WTC11 (cell line): ENCODE results near the gene TMEM40. TPM values are rescaled to one million over a fixed set of nuclear protein-coding genes. Genes with fewer than 3 reads are reported as not detected.

Source experiments
- ATAC-seq: fragments of 200-7000 bp; cut with Tn5 transposase; 2 replicates; pipeline ENCODE4 v1.10.0; 2021; ENCODE audit warnings: mild to moderate bottlenecking, moderate library complexity
- CTCF ChIA-PET: fragments of 300-600 bp; sonication (Branson Sonifier 250); formaldehyde crosslinking; loops from one replicate; lab custom pipeline; 2021; ENCODE audit warnings: antibody characterized with exemption; lab: Charles Lee
- POLR2A ChIA-PET: fragments of 350-600 bp; sonication (Branson Sonifier 250); formaldehyde crosslinking; loops from one replicate; lab custom pipeline; 2021; ENCODE audit warnings: antibody characterized with exemption; lab: Charles Lee
- DNase-seq: peaks from one replicate; pipeline ENCODE4 v3.0.0; 2021; ENCODE audit warnings: low spot score
- H3K27ac Mint-ChIP-seq: 2 replicates; pipeline ENCODE4 v1.8.0; 2021; ENCODE audit warnings: mixed read lengths
- H3K27me3 Mint-ChIP-seq: 2 replicates; pipeline ENCODE4 v1.8.0; 2021; ENCODE audit warnings: low read depth, mild to moderate bottlenecking, moderate library complexity, mixed read lengths
- H3K36me3 Mint-ChIP-seq: 2 replicates; pipeline ENCODE4 v1.8.0; 2021; ENCODE audit warnings: mixed read lengths
- H3K4me1 Mint-ChIP-seq: 2 replicates; pipeline ENCODE4 v1.8.0; 2022; ENCODE audit warnings: mixed read lengths
- H3K4me3 Mint-ChIP-seq: 2 replicates; pipeline ENCODE4 v1.8.0; 2021; ENCODE audit warnings: mild to moderate bottlenecking, moderate library complexity, mixed read lengths
- H3K9me3 Mint-ChIP-seq: 2 replicates; pipeline ENCODE4 v1.8.0; 2021; ENCODE audit warnings: mixed read lengths
- ESRRA ChIP-seq: sonication (generic); formaldehyde crosslinking; IDR thresholded peaks from 2 replicates; pipeline ENCODE4 v1.8.1; 2022; ENCODE audit warnings: mild to moderate bottlenecking, missing genetic modification reagents, borderline replicate concordance
- FOXJ3 ChIP-seq: sonication (generic); formaldehyde crosslinking; IDR thresholded peaks from 2 replicates; pipeline ENCODE4 v1.9.0; 2021; ENCODE audit warnings: missing genetic modification reagents, mild to moderate bottlenecking, borderline replicate concordance
- FOXP1 ChIP-seq: sonication (generic); formaldehyde crosslinking; IDR thresholded peaks from 2 replicates; pipeline ENCODE4 v1.8.0; 2022; ENCODE audit warnings: missing genetic modification reagents, mild to moderate bottlenecking, moderate library complexity, borderline replicate concordance
- JUN ChIP-seq: sonication (generic); formaldehyde crosslinking; IDR thresholded peaks from 2 replicates; pipeline ENCODE4 v1.8.0; 2023; ENCODE audit warnings: mild to moderate bottlenecking, missing genetic modification reagents
- MYBL2 ChIP-seq: sonication (generic); formaldehyde crosslinking; IDR thresholded peaks from 2 replicates; pipeline ENCODE4 v1.8.1; 2023; ENCODE audit warnings: mild to moderate bottlenecking, moderate library complexity, missing genetic modification reagents
- NFATC4 ChIP-seq: fragments of 250-450 bp; sonication (Bioruptor Pico); IDR thresholded peaks from 2 replicates; pipeline ENCODE4 v1.9.0; 2021; ENCODE audit warnings: mild to moderate bottlenecking
- NFE2L1 ChIP-seq: sonication (generic); formaldehyde crosslinking; IDR thresholded peaks from 2 replicates; pipeline ENCODE4 v1.8.1; 2023; ENCODE audit warnings: missing genetic modification reagents
- NR1H2 ChIP-seq: sonication (generic); formaldehyde crosslinking; IDR thresholded peaks from 2 replicates; pipeline ENCODE4 v1.9.0; 2021; ENCODE audit warnings: mild to moderate bottlenecking, moderate library complexity, missing genetic modification reagents
- RORB ChIP-seq: fragments of 250-450 bp; sonication (Bioruptor Pico); IDR thresholded peaks from 2 replicates; pipeline ENCODE4 v1.9.0; 2021; ENCODE audit warnings: mild to moderate bottlenecking
- SOX15 ChIP-seq: fragments of 250-450 bp; sonication (Bioruptor Pico); IDR thresholded peaks from 2 replicates; pipeline ENCODE4 v1.9.0; 2021; ENCODE audit warnings: mild to moderate bottlenecking
- ZNF138 ChIP-seq: sonication (generic); formaldehyde crosslinking; conservative IDR thresholded peaks from 2 replicates; pipeline ENCODE4 v1.8.1; 2022; ENCODE audit warnings: mild to moderate bottlenecking, moderate library complexity, missing genetic modification reagents
- ZNF263 ChIP-seq: sonication (generic); formaldehyde crosslinking; IDR thresholded peaks from 2 replicates; pipeline ENCODE4 v1.8.1; 2022; ENCODE audit warnings: low read depth, mild to moderate bottlenecking, moderate library complexity, missing genetic modification reagents
- ZNF671 ChIP-seq: fragments of 250-450 bp; sonication (Bioruptor Pico); IDR thresholded peaks from 2 replicates; pipeline ENCODE4 v1.8.0; 2021; ENCODE audit warnings: mild to moderate bottlenecking
- total RNA-seq: library from RNA; stranded (reverse); gene quantifications from 3 replicates; pipeline ENCODE4 v1.2.3, GENCODE V29; 2021
- TF ChIP-seq, protein P1 (sequence below): sonication (generic); formaldehyde crosslinking; IDR thresholded peaks from 2 replicates; pipeline ENCODE4 v1.8.0; 2022; ENCODE audit warnings: mild to moderate bottlenecking, missing genetic modification reagents
- TF ChIP-seq, protein P2 (sequence below): sonication (generic); formaldehyde crosslinking; IDR thresholded peaks from 2 replicates; pipeline ENCODE4 v1.8.1; 2022; ENCODE audit warnings: low read depth, mild to moderate bottlenecking, moderate library complexity, missing genetic modification reagents, borderline replicate concordance
- TF ChIP-seq, protein P3 (sequence below): sonication (generic); formaldehyde crosslinking; IDR thresholded peaks from 2 replicates; pipeline ENCODE4 v1.8.1; 2023; ENCODE audit warnings: mild to moderate bottlenecking, missing genetic modification reagents, borderline replicate concordance
- TF ChIP-seq, protein P4 (sequence below): sonication (generic); formaldehyde crosslinking; IDR thresholded peaks from 2 replicates; pipeline ENCODE4 v1.8.1; 2022; ENCODE audit warnings: mild to moderate bottlenecking, missing genetic modification reagents, moderate library complexity, borderline replicate concordance
- TF ChIP-seq, protein P5 (sequence below): fragments of 250-450 bp; sonication (Bioruptor Pico); IDR thresholded peaks from 2 replicates; pipeline ENCODE4 v1.9.0; 2021; ENCODE audit warnings: mild to moderate bottlenecking, borderline replicate concordance
- TF ChIP-seq, protein P6 (sequence below): sonication (generic); formaldehyde crosslinking; IDR thresholded peaks from 2 replicates; pipeline ENCODE4 v1.8.1; 2023; ENCODE audit warnings: mild to moderate bottlenecking, missing genetic modification reagents
- TF ChIP-seq, protein P7 (sequence below): fragments of 250-450 bp; sonication (Bioruptor Pico); IDR thresholded peaks from 2 replicates; pipeline ENCODE4 v1.8.0; 2021; ENCODE audit warnings: mild to moderate bottlenecking

The TMEM40 gene
- total RNA-seq, 1 experiment from 2014 or later: 0.17 TPM

DNA sequence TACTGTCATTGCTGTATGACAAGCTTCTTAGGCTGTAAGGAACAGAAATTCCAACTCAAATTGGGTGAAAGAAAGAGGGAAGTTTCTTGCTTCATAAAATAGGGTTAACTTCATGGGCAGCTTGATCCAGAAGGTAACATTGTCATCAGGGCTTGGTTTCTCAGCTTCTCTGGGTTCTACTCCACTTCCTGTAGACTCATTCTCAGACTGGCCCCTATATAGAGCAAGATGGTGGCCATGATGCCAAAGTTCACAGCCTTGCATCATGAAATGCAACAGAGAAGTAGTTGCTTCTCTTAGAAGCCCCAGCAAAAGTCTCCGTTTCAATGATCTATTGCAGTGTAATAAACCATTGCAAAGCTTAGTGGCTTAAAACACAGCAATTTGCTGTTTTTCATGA is 33.6 kb downstream of the TMEM40 start:
- Mint-ChIP-seq H3K27ac (no peak overlapping the region), H3K9me3 (peaks cover 8% of the 10 kb centered on the region; the same call in 1 of the 2 replicates), H3K27me3 (peaks cover 4% of the 10 kb centered on the region), H3K36me3 (no peaks in the 10 kb centered on the region), H3K4me1 (no peaks in the 10 kb centered on the region; the same call in 1 of the 2 replicates), H3K4me3 (no peak overlapping the region)
- POLR2A ChIA-PET: no interaction called here
- CTCF ChIA-PET: interaction anchor here (0.8 kb wide), 1 partner anchor 85 kb away, joined by 3 read pairs; no protein-coding TSS in a partner anchor
- no peak for DNase-seq
- TF ChIP-seq, protein P1, sequence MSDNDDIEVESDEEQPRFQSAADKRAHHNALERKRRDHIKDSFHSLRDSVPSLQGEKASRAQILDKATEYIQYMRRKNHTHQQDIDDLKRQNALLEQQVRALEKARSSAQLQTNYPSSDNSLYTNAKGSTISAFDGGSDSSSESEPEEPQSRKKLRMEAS (CRISPR knock-in tag): no peak
- no peak for TF ChIP-seq NFE2L1
- TF ChIP-seq FOXP1 (CRISPR knock-in tag): no peak
- TF ChIP-seq, protein P2, sequence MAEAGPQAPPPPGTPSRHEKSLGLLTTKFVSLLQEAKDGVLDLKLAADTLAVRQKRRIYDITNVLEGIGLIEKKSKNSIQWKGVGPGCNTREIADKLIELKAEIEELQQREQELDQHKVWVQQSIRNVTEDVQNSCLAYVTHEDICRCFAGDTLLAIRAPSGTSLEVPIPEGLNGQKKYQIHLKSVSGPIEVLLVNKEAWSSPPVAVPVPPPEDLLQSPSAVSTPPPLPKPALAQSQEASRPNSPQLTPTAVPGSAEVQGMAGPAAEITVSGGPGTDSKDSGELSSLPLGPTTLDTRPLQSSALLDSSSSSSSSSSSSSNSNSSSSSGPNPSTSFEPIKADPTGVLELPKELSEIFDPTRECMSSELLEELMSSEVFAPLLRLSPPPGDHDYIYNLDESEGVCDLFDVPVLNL: no peak
- no peak for TF ChIP-seq ZNF671
- TF ChIP-seq NR1H2 (CRISPR knock-in tag): no peak
- TF ChIP-seq RORB: no peak
- ATAC-seq: no peak

DNA sequence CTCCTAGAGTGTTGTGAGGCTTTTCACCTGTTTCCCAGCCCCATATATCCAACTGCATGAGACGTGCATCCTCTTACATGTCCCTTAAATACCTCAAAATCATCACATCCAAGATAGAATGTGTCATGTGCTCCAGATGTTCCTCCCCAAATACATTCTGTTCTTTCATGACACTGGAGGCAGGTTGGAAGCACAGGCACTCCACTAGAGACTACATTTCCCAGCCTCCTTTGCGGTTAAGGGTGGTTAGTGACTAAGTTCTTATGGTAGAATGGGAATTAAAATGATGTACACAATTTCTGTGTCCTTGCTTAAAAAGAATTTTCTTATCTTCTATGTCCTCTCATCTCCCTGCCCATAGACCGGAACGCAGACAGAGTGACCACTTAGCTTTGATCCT is 34.3 kb downstream of the TMEM40 start:
- H3K36me3 Mint-ChIP-seq: no peaks in the 10 kb centered on the region
- no peak for ATAC-seq
- peaks cover 8% of the 10 kb centered on the region; the same call in 1 of the 2 replicates for H3K9me3 Mint-ChIP-seq
- TF ChIP-seq ZNF138 (CRISPR knock-in tag) (no peak), NFATC4 (CRISPR knock-in tag) (no peak), SOX15 (CRISPR knock-in tag) (no peak), ESRRA (no peak), MYBL2 (no peak), ZNF263 (CRISPR knock-in tag) (no peak), FOXJ3 (no peak), JUN (CRISPR knock-in tag) (no peak)
- TF ChIP-seq, protein P3, sequence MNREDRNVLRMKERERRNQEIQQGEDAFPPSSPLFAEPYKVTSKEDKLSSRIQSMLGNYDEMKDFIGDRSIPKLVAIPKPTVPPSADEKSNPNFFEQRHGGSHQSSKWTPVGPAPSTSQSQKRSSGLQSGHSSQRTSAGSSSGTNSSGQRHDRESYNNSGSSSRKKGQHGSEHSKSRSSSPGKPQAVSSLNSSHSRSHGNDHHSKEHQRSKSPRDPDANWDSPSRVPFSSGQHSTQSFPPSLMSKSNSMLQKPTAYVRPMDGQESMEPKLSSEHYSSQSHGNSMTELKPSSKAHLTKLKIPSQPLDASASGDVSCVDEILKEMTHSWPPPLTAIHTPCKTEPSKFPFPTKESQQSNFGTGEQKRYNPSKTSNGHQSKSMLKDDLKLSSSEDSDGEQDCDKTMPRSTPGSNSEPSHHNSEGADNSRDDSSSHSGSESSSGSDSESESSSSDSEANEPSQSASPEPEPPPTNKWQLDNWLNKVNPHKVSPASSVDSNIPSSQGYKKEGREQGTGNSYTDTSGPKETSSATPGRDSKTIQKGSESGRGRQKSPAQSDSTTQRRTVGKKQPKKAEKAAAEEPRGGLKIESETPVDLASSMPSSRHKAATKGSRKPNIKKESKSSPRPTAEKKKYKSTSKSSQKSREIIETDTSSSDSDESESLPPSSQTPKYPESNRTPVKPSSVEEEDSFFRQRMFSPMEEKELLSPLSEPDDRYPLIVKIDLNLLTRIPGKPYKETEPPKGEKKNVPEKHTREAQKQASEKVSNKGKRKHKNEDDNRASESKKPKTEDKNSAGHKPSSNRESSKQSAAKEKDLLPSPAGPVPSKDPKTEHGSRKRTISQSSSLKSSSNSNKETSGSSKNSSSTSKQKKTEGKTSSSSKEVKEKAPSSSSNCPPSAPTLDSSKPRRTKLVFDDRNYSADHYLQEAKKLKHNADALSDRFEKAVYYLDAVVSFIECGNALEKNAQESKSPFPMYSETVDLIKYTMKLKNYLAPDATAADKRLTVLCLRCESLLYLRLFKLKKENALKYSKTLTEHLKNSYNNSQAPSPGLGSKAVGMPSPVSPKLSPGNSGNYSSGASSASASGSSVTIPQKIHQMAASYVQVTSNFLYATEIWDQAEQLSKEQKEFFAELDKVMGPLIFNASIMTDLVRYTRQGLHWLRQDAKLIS (CRISPR knock-in tag): no peak
- TF ChIP-seq, protein P4, sequence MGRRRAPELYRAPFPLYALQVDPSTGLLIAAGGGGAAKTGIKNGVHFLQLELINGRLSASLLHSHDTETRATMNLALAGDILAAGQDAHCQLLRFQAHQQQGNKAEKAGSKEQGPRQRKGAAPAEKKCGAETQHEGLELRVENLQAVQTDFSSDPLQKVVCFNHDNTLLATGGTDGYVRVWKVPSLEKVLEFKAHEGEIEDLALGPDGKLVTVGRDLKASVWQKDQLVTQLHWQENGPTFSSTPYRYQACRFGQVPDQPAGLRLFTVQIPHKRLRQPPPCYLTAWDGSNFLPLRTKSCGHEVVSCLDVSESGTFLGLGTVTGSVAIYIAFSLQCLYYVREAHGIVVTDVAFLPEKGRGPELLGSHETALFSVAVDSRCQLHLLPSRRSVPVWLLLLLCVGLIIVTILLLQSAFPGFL (CRISPR knock-in tag): no peak
- TF ChIP-seq, protein P5, sequence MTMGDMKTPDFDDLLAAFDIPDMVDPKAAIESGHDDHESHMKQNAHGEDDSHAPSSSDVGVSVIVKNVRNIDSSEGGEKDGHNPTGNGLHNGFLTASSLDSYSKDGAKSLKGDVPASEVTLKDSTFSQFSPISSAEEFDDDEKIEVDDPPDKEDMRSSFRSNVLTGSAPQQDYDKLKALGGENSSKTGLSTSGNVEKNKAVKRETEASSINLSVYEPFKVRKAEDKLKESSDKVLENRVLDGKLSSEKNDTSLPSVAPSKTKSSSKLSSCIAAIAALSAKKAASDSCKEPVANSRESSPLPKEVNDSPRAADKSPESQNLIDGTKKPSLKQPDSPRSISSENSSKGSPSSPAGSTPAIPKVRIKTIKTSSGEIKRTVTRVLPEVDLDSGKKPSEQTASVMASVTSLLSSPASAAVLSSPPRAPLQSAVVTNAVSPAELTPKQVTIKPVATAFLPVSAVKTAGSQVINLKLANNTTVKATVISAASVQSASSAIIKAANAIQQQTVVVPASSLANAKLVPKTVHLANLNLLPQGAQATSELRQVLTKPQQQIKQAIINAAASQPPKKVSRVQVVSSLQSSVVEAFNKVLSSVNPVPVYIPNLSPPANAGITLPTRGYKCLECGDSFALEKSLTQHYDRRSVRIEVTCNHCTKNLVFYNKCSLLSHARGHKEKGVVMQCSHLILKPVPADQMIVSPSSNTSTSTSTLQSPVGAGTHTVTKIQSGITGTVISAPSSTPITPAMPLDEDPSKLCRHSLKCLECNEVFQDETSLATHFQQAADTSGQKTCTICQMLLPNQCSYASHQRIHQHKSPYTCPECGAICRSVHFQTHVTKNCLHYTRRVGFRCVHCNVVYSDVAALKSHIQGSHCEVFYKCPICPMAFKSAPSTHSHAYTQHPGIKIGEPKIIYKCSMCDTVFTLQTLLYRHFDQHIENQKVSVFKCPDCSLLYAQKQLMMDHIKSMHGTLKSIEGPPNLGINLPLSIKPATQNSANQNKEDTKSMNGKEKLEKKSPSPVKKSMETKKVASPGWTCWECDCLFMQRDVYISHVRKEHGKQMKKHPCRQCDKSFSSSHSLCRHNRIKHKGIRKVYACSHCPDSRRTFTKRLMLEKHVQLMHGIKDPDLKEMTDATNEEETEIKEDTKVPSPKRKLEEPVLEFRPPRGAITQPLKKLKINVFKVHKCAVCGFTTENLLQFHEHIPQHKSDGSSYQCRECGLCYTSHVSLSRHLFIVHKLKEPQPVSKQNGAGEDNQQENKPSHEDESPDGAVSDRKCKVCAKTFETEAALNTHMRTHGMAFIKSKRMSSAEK (CRISPR knock-in tag): no peak
- TF ChIP-seq, protein P6, sequence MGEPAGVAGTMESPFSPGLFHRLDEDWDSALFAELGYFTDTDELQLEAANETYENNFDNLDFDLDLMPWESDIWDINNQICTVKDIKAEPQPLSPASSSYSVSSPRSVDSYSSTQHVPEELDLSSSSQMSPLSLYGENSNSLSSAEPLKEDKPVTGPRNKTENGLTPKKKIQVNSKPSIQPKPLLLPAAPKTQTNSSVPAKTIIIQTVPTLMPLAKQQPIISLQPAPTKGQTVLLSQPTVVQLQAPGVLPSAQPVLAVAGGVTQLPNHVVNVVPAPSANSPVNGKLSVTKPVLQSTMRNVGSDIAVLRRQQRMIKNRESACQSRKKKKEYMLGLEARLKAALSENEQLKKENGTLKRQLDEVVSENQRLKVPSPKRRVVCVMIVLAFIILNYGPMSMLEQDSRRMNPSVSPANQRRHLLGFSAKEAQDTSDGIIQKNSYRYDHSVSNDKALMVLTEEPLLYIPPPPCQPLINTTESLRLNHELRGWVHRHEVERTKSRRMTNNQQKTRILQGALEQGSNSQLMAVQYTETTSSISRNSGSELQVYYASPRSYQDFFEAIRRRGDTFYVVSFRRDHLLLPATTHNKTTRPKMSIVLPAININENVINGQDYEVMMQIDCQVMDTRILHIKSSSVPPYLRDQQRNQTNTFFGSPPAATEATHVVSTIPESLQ (CRISPR knock-in tag): no peak
- TF ChIP-seq, protein P7, sequence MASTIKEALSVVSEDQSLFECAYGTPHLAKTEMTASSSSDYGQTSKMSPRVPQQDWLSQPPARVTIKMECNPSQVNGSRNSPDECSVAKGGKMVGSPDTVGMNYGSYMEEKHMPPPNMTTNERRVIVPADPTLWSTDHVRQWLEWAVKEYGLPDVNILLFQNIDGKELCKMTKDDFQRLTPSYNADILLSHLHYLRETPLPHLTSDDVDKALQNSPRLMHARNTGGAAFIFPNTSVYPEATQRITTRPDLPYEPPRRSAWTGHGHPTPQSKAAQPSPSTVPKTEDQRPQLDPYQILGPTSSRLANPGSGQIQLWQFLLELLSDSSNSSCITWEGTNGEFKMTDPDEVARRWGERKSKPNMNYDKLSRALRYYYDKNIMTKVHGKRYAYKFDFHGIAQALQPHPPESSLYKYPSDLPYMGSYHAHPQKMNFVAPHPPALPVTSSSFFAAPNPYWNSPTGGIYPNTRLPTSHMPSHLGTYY (CRISPR knock-in tag): no peak
- no peak overlapping the region for H3K27ac Mint-ChIP-seq
- no peak for DNase-seq
- ChIA-PET CTCF (interaction anchor here (0.8 kb wide), 1 partner anchor 86 kb away, joined by 3 read pairs; no protein-coding TSS in a partner anchor), POLR2A (no interaction called here)
- no peaks in the 10 kb centered on the region; the same call in 1 of the 2 replicates for H3K4me1 Mint-ChIP-seq
- no peak overlapping the region for H3K4me3 Mint-ChIP-seq
- H3K27me3 Mint-ChIP-seq: peaks cover 4% of the 10 kb centered on the region
